ENCODE results near the gene PTGR1.
"Not testable (repeated sequence)": the region's sequence is repeated elsewhere in the genome, so short reads cannot be mapped to it uniquely, and the experiment has no call there.

PTGR1 gene

GRCh38 chr9:111627260-111627963 lies 28.0 kb upstream of the PTGR1 start:
- Histone ChIP-seq H3K9me3 (replicated peaks in 1 of 11) (peaks cover 0 to 17% (median 4%) of the 10 kb centered on the region in 11 experiments; a peak in 9 of 22 replicates), H4K20me1 (peaks cover 0 to 12% (median 0%) of the 10 kb centered on the region in 11 experiments; a peak in 9 of 22 replicates), H3K4me3 (no peak overlapping the region), H3K9ac (no peak overlapping the region), H3K27ac (no peak overlapping the region), H3K4me2 (no peak overlapping the region), H3K27me3 (no peaks in the 10 kb centered on the region), H3K36me3 (no peaks in the 10 kb centered on the region), H3K4me1 (peaks cover 9 to 23% (median 18%) of the 10 kb centered on the region in 10 experiments)
- no peak for TF ChIP-seq Cebpa-rat (IDR thresholded peaks at IDR 0.05)

- Histone ChIP-seq H3K36me3 (no peaks in the 10 kb centered on the region), H3K4me3 (no peak overlapping the region), H3K9ac (0 out of 22 replicates have a peak overlapping the region, but pooled peaks of 2 of the 11 experiments have one; percentile 22 to 29), H3K27ac (peak overlapping the region in 7 of 11 experiments; percentile 17 to 70 (median 66); a peak in 14 of 22 replicates), H4K20me1 (no peaks in the 10 kb centered on the region), H3K4me1 (peaks cover 0 to 20% (median 16%) of the 10 kb centered on the region in 10 experiments; a peak in 15 of 20 replicates), H3K27me3 (no peaks in the 10 kb centered on the region), H3K4me2 (peak overlapping the region in 8 of 11 experiments; percentile 28 to 58 (median 40); a peak in 14 of 22 replicates), H3K9me3 (replicated peaks in 1 of 11) (peaks cover 0 to 39% (median 10%) of the 10 kb centered on the region in 11 experiments; a peak in 9 of 22 replicates)
- peak in 8 of 11 experiments; percentile 49 to 76 (median 68); a peak in 10 of 22 replicates for TF ChIP-seq Cebpa-rat (IDR thresholded peaks at IDR 0.05)
These were observed 23.2 kb upstream of the PTGR1 start for GRCh38 chr9:111622626-111623025.

GRCh38 chr9:111621895-111622480 lies 22.5 kb upstream of the PTGR1 start:
- H3K4me1 ChIP-seq = peaks cover 0 to 20% (median 16%) of the 10 kb centered on the region in 10 experiments; a peak in 15 of 20 replicates
- no peaks in the 10 kb centered on the region for H3K27me3 ChIP-seq
- H3K9ac ChIP-seq = peak overlapping the region in 2 of 11 experiments; percentile 22 to 29; a peak in 1 of 22 replicates
- H3K36me3 ChIP-seq = no peaks in the 10 kb centered on the region
- H3K4me2 ChIP-seq = peak overlapping the region in 7 of 11 experiments; percentile 28 to 58 (median 40); a peak in 12 of 22 replicates
- TF ChIP-seq Cebpa-rat (IDR thresholded peaks at IDR 0.05) = no peak
- peak overlapping the region in 8 of 11 experiments; percentile 14 to 70 (median 60); a peak in 13 of 22 replicates for H3K27ac ChIP-seq
- H3K4me3 ChIP-seq = no peak overlapping the region
- H4K20me1 ChIP-seq = no peaks in the 10 kb centered on the region
- H3K9me3 ChIP-seq (replicated peaks in 1 of 11) = peaks cover 0 to 39% (median 10%) of the 10 kb centered on the region in 11 experiments; a peak in 9 of 22 replicates

- not testable (repeated sequence) for H4K20me1 ChIP-seq, H3K36me3 ChIP-seq
These were observed 17.9 kb upstream of the PTGR1 start for GRCh38 chr9:111617349-111617748.

DNA sequence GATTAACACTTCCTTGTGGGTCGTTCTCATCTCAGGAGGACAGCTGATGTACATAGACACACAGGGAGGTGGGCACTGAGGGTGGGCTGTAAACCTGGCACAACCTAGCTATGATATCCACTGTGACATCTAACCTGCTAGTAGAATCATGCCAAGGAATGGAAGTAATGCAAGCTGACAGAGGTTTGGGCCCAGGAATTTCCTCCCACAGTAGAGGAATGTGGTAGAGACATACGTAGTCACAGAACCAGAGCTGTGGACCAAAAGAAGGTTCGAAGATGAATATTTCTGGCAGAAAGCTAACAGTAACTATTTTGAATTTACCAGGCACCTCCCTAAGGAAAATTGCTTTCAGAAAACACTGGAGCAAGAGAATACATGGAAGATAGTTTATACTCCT lies 16.5 kb upstream of the PTGR1 start:
- H3K9ac ChIP-seq = no peak overlapping the region
- H3K9me3 ChIP-seq (replicated peaks in 1 of 11) = peaks cover 0 to 16% (median 6%) of the 10 kb centered on the region in 11 experiments; a peak in 3 of 22 replicates
- H3K4me2 ChIP-seq = no peak overlapping the region
- no peak for TF ChIP-seq Cebpa-rat (IDR thresholded peaks at IDR 0.05)
- no peaks in the 10 kb centered on the region for H3K4me1 ChIP-seq
- H3K4me3 ChIP-seq = no peak overlapping the region
- no peaks in the 10 kb centered on the region for H3K36me3 ChIP-seq
- H3K27me3 ChIP-seq = no peaks in the 10 kb centered on the region
- no peaks in the 10 kb centered on the region for H4K20me1 ChIP-seq
- no peak overlapping the region for H3K27ac ChIP-seq

More at GRCh38 chr9:111617349-111617748, 17.9 kb upstream of the PTGR1 start:
- H3K27me3 ChIP-seq, H3K4me3 ChIP-seq, H3K27ac ChIP-seq, H3K4me2 ChIP-seq, H3K9ac ChIP-seq: not testable (repeated sequence)
- H3K9me3 ChIP-seq (replicated peaks in 1 of 11) = peaks cover 0 to 23% (median 6%) of the 10 kb centered on the region in 11 experiments; a peak in 3 of 22 replicates
- peaks cover 0 to 10% (median 5%) of the 10 kb centered on the region in 10 experiments; a peak in 15 of 20 replicates for H3K4me1 ChIP-seq

DNA sequence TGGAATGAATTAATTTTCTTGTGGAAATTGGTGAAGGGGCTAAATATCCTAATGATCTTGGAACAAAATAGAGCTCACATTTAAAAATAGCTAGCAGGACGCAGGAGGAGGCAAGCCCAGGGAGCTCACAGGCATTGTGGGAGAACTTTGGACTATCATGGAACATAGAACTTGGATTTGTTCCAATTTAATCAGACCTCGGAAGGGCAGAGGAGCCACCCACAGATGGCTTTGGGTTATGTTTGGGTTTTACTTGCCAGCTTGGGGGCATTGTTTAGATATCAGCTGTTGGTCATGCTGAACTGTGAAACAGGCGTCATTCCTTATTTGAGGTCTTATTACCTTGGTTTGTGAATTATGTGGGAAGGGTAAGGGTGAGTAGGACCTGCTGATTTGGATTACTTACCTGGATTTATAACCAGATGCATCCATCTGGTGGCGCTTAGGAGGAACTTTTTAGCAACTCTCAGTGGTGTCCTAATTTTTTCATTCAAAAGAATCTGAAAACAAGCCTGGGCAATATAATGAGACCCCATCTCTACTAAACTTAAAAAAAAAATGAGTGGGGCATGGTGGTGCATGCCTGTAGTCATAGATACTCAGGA lies 14.1 kb upstream of the PTGR1 start:
- no peaks in the 10 kb centered on the region for H3K36me3 ChIP-seq
- no peaks in the 10 kb centered on the region for H3K4me1 ChIP-seq
- H3K27me3 ChIP-seq = no peaks in the 10 kb centered on the region
- no peak for TF ChIP-seq Cebpa-rat (IDR thresholded peaks at IDR 0.05)
- H4K20me1 ChIP-seq = no peaks in the 10 kb centered on the region
- no peak overlapping the region for H3K4me2 ChIP-seq
- no peak overlapping the region for H3K9ac ChIP-seq
- no peak overlapping the region for H3K4me3 ChIP-seq
- no peak overlapping the region for H3K27ac ChIP-seq
- H3K9me3 ChIP-seq (replicated peaks in 1 of 11) = peaks cover 0 to 7% (median 0%) of the 10 kb centered on the region in 11 experiments; a peak in 2 of 22 replicates

- Histone ChIP-seq H4K20me1 (no peaks in the 10 kb centered on the region), H3K27ac (no peak overlapping the region), H3K36me3 (no peaks in the 10 kb centered on the region), H3K9me3 (replicated peaks in 1 of 11) (no peaks in the 10 kb centered on the region), H3K4me1 (no peaks in the 10 kb centered on the region), H3K4me2 (no peak overlapping the region), H3K9ac (no peak overlapping the region), H3K4me3 (no peak overlapping the region), H3K27me3 (no peaks in the 10 kb centered on the region)
- TF ChIP-seq Cebpa-rat (IDR thresholded peaks at IDR 0.05) = no peak
These were observed 11.4 kb upstream of the PTGR1 start for GRCh38 chr9:111610845-111611244.

- no peaks in the 10 kb centered on the region for H3K9me3 ChIP-seq (replicated peaks in 1 of 11)
- H3K27ac ChIP-seq = no peak overlapping the region
- no peak overlapping the region for H3K4me2 ChIP-seq
- no peaks in the 10 kb centered on the region for H3K36me3 ChIP-seq
- TF ChIP-seq Cebpa-rat (IDR thresholded peaks at IDR 0.05) = no peak
- no peaks in the 10 kb centered on the region for H4K20me1 ChIP-seq
- H3K9ac ChIP-seq = no peak overlapping the region
- H3K27me3 ChIP-seq = no peaks in the 10 kb centered on the region
- no peaks in the 10 kb centered on the region for H3K4me1 ChIP-seq
- no peak overlapping the region for H3K4me3 ChIP-seq
These were observed 10.7 kb upstream of the PTGR1 start for GRCh38 chr9:111610149-111610548.

- H3K27ac ChIP-seq = no peak overlapping the region
These were observed 5.7 kb upstream of the PTGR1 start for GRCh38 chr9:111605041-111605559.

More at GRCh38 chr9:111605041-111605559, 5.7 kb upstream of the PTGR1 start:
- TF ChIP-seq Cebpa-rat (IDR thresholded peaks at IDR 0.05) = no peak
- peaks cover 0 to under 1% (median 0%) of the 10 kb centered on the region in 11 experiments; a peak in 2 of 22 replicates for H3K36me3 ChIP-seq
- peaks cover 9 to 18% (median 14%) of the 10 kb centered on the region in 11 experiments for H3K27me3 ChIP-seq
- H4K20me1 ChIP-seq = no peaks in the 10 kb centered on the region
- H3K4me2 ChIP-seq = no peak overlapping the region
- no peak overlapping the region for H3K4me3 ChIP-seq
- peaks cover 2 to 12% (median 11%) of the 10 kb centered on the region in 11 experiments for H3K9me3 ChIP-seq (replicated peaks in 1 of 11)
- H3K9ac ChIP-seq = no peak overlapping the region
- no peaks in the 10 kb centered on the region for H3K4me1 ChIP-seq
